GM23338 (cell line): Measurements from ENCODE around the gene METTL21C.

Source experiments
- EZH2 ChIP-seq: fragments of 200-600 bp; sonication (generic); IDR thresholded peaks from one replicate; pipeline ENCODE4 v1.8.0; 2017; ENCODE audit warnings: antibody characterized with exemption, mild to moderate bottlenecking, low read depth; ENCODE audit not compliant: unreplicated experiment
- EZH2phosphoT487 ChIP-seq: fragments of 200-600 bp; sonication (generic); IDR thresholded peaks from one replicate; pipeline ENCODE4 v1.8.1; 2018; ENCODE audit warnings: antibody characterized with exemption; ENCODE audit not compliant: unreplicated experiment
- JUNB ChIP-seq: IDR thresholded peaks from one replicate; pipeline ENCODE4 v1.6.1; 2016; ENCODE audit warnings: antibody characterized with exemption; ENCODE audit not compliant: unreplicated experiment
- POLR2AphosphoS5 ChIP-seq: IDR thresholded peaks from 2 replicates; pipeline ENCODE4 v1.6.1; 2016; ENCODE audit warnings: antibody characterized with exemption, low read depth
- STAT1 ChIP-seq: IDR thresholded peaks from one replicate; pipeline ENCODE4 v1.6.1; 2016; ENCODE audit warnings: antibody characterized with exemption; ENCODE audit not compliant: unreplicated experiment
- ZNF114 ChIP-seq: fragments of 250-450 bp; sonication (Bioruptor Pico); IDR thresholded peaks from 2 replicates; pipeline ENCODE4 v1.5.0; 2020; ENCODE audit warnings: mild to moderate bottlenecking, moderate library complexity
- TF ChIP-seq, protein P1 (sequence below): IDR thresholded peaks from one replicate; pipeline ENCODE4 v1.6.1; 2018; ENCODE audit warnings: antibody characterized with exemption; ENCODE audit not compliant: unreplicated experiment
- TF ChIP-seq, protein P2 (sequence below), 2 experiments: fragments of 200-600 bp in 1 of 2; sonication (generic) in 1 of 2; conservative IDR thresholded peaks; 2 replicates each; pipeline versions ENCODE4 v1.5.1 to v1.6.1; 2016 to 2017; ENCODE audit warnings: antibody characterized with exemption in 2 of 2, low read depth in 2 of 2, mild to moderate bottlenecking in 2 of 2, moderate library complexity in 1 of 2
- TF ChIP-seq, protein P3 (sequence below): IDR thresholded peaks from 2 replicates; pipeline ENCODE4 v1.6.1; 2016; ENCODE audit warnings: antibody characterized with exemption

DNA sequence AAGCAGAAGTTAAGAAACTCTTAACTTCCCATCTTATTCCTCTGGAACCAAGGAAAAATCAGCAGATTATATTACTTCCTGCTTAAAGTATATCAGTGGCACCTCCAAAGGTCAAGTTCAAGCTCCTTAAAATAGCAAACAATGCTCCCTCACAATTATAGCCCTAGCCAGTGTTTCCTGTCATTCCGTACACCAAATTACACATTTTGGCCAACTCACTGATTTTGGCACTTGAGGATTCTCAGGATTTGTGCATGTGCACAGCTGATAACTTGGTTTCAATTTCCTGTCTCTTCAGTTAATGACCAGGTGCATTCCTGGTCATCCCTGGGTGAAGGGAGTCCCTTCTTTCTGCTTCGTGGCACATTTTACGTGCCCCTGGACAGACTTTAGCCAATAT, 56.1 kb downstream of the METTL21C start:
- TF ChIP-seq, protein P1, sequence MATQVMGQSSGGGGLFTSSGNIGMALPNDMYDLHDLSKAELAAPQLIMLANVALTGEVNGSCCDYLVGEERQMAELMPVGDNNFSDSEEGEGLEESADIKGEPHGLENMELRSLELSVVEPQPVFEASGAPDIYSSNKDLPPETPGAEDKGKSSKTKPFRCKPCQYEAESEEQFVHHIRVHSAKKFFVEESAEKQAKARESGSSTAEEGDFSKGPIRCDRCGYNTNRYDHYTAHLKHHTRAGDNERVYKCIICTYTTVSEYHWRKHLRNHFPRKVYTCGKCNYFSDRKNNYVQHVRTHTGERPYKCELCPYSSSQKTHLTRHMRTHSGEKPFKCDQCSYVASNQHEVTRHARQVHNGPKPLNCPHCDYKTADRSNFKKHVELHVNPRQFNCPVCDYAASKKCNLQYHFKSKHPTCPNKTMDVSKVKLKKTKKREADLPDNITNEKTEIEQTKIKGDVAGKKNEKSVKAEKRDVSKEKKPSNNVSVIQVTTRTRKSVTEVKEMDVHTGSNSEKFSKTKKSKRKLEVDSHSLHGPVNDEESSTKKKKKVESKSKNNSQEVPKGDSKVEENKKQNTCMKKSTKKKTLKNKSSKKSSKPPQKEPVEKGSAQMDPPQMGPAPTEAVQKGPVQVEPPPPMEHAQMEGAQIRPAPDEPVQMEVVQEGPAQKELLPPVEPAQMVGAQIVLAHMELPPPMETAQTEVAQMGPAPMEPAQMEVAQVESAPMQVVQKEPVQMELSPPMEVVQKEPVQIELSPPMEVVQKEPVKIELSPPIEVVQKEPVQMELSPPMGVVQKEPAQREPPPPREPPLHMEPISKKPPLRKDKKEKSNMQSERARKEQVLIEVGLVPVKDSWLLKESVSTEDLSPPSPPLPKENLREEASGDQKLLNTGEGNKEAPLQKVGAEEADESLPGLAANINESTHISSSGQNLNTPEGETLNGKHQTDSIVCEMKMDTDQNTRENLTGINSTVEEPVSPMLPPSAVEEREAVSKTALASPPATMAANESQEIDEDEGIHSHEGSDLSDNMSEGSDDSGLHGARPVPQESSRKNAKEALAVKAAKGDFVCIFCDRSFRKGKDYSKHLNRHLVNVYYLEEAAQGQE = no peak
- TF ChIP-seq, protein P2, sequence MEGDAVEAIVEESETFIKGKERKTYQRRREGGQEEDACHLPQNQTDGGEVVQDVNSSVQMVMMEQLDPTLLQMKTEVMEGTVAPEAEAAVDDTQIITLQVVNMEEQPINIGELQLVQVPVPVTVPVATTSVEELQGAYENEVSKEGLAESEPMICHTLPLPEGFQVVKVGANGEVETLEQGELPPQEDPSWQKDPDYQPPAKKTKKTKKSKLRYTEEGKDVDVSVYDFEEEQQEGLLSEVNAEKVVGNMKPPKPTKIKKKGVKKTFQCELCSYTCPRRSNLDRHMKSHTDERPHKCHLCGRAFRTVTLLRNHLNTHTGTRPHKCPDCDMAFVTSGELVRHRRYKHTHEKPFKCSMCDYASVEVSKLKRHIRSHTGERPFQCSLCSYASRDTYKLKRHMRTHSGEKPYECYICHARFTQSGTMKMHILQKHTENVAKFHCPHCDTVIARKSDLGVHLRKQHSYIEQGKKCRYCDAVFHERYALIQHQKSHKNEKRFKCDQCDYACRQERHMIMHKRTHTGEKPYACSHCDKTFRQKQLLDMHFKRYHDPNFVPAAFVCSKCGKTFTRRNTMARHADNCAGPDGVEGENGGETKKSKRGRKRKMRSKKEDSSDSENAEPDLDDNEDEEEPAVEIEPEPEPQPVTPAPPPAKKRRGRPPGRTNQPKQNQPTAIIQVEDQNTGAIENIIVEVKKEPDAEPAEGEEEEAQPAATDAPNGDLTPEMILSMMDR (conservative IDR thresholded peaks at IDR 0.05; ENCODE audit: low read depth in 2 of 2) = no peak
- TF ChIP-seq POLR2AphosphoS5 (no peak), JUNB (no peak), EZH2 (no peak), EZH2phosphoT487 (no peak), STAT1 (no peak), ZNF114 (CRISPR knock-in tag) (no peak)
- TF ChIP-seq, protein P3, sequence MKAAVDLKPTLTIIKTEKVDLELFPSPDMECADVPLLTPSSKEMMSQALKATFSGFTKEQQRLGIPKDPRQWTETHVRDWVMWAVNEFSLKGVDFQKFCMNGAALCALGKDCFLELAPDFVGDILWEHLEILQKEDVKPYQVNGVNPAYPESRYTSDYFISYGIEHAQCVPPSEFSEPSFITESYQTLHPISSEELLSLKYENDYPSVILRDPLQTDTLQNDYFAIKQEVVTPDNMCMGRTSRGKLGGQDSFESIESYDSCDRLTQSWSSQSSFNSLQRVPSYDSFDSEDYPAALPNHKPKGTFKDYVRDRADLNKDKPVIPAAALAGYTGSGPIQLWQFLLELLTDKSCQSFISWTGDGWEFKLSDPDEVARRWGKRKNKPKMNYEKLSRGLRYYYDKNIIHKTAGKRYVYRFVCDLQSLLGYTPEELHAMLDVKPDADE = no peak
